AG09309 (cell line): ENCODE data around the gene NUBPL.
"Not testable (repeated sequence)": the region's sequence is repeated elsewhere in the genome, so short reads cannot be mapped to it uniquely, and the experiment has no call there.

Experiments
- DNase-seq: peaks from one replicate; pipeline ENCODE4 v3.0.0-alpha.2; 2010; ENCODE audit warnings: low read depth
- H3K4me3 ChIP-seq: 2 replicates; pipeline ENCODE4 v1.5.1; 2011; ENCODE audit warnings: mild to moderate bottlenecking, low read depth, low read length, moderate library complexity; ENCODE audit not compliant: control insufficient read depth
- CTCF ChIP-seq: IDR thresholded peaks from 2 replicates; pipeline ENCODE4 v1.5.1; 2011; ENCODE audit warnings: mild to moderate bottlenecking, low read depth, low read length, inconsistent platforms; ENCODE audit not compliant: insufficient read depth, control insufficient read depth; ENCODE audit errors: missing control alignments

Gene NUBPL

GRCh38 chr14:31802838-31803237 is 241.6 kb downstream of the NUBPL start:
- no peak for TF ChIP-seq CTCF
- DNase-seq, result no peak

GRCh38 chr14:31806249-31806648 is 245.0 kb downstream of the NUBPL start:
- DNase-seq, result no peak
- H3K4me3 ChIP-seq, result no peak overlapping the region
- no peak for TF ChIP-seq CTCF

More at GRCh38 chr14:31802838-31803237, 241.6 kb downstream of the NUBPL start:
- H3K4me3 ChIP-seq, result no peak overlapping the region

GRCh38 chr14:31811693-31812628 is 250.8 kb downstream of the NUBPL start:
- H3K4me3 ChIP-seq, DNase-seq: not testable (repeated sequence)

GRCh38 chr14:31813724-31814490 is 252.7 kb downstream of the NUBPL start:
- not testable (repeated sequence) for H3K4me3 ChIP-seq, DNase-seq

- no peak overlapping the region for H3K4me3 ChIP-seq
- no peak for DNase-seq
- TF ChIP-seq CTCF, result no peak
These were observed 258.1 kb downstream of the NUBPL start for GRCh38 chr14:31819281-31819680.

- no peak overlapping the region for H3K4me3 ChIP-seq
- no peak for DNase-seq
- no peak for TF ChIP-seq CTCF
These were observed 264.3 kb downstream of the NUBPL start for GRCh38 chr14:31825459-31825858.

GRCh38 chr14:31827325-31827724 is 266.1 kb downstream of the NUBPL start:
- DNase-seq, result no peak
- TF ChIP-seq CTCF, result no peak
- H3K4me3 ChIP-seq, result no peak overlapping the region
